ENCODE results near the gene C7orf33. TPM values are rescaled to one million over a fixed set of nuclear protein-coding genes. Genes with fewer than 3 reads are reported as not detected.

Gene C7orf33
- total RNA-seq, 2 donors from 2014 or later = not detected

GRCh38 chr7:148623586-148624282, 33.2 kb downstream of the C7orf33 start:
- intact Hi-C loops (cut with DNase I) = no loop called here
- H3K4me3 ChIP-seq = no peak overlapping the region
- H3K9me3 ChIP-seq = no peaks in the 10 kb centered on the region
- no peaks in the 10 kb centered on the region for H3K4me1 ChIP-seq (replicated peaks)
- no peak overlapping the region for H3K27ac ChIP-seq
- DNase-seq (ENCODE audit: low spot score) = no peak
- no peaks in the 10 kb centered on the region for H3K36me3 ChIP-seq
- H3K27me3 ChIP-seq (replicated peaks; ENCODE audit: insufficient read depth) = no peaks in the 10 kb centered on the region
- 16% methylated on average over 10 of the region's 10 CpGs for WGBS
- TF ChIP-seq CTCF (IDR thresholded peaks at IDR 0.05) = no peak
- no peak for TF ChIP-seq POLR2AphosphoS5 (IDR thresholded peaks at IDR 0.05)

- 35% methylated on average over 4 of the region's 4 CpGs for WGBS
- Histone ChIP-seq H3K9me3 (no peaks in the 10 kb centered on the region), H3K27ac (no peak overlapping the region), H3K36me3 (no peaks in the 10 kb centered on the region), H3K27me3 (replicated peaks; ENCODE audit: insufficient read depth) (no peaks in the 10 kb centered on the region), H3K4me1 (replicated peaks) (no peaks in the 10 kb centered on the region), H3K4me3 (no peak overlapping the region)
- TF ChIP-seq POLR2AphosphoS5 (IDR thresholded peaks at IDR 0.05) = no peak
- intact Hi-C loops (cut with DNase I) = no loop called here
- no peak for DNase-seq (ENCODE audit: low spot score)
These were observed 34.2 kb downstream of the C7orf33 start for GRCh38 chr7:148624735-148625134.

GRCh38 chr7:148625342-148625741, 34.8 kb downstream of the C7orf33 start:
- H3K36me3 ChIP-seq = no peaks in the 10 kb centered on the region
- H3K27me3 ChIP-seq (replicated peaks; ENCODE audit: insufficient read depth) = no peaks in the 10 kb centered on the region
- no peaks in the 10 kb centered on the region for H3K9me3 ChIP-seq
- H3K4me3 ChIP-seq = no peak overlapping the region
- H3K4me1 ChIP-seq (replicated peaks) = no peaks in the 10 kb centered on the region
- WGBS = 85% methylated on average over 3 of the region's 3 CpGs
- DNase-seq (ENCODE audit: low spot score) = no peak
- no peak for TF ChIP-seq POLR2AphosphoS5 (IDR thresholded peaks at IDR 0.05)
- no peak for TF ChIP-seq CTCF (IDR thresholded peaks at IDR 0.05)
- intact Hi-C loops (cut with DNase I) = no loop called here
- no peak overlapping the region for H3K27ac ChIP-seq

DNA sequence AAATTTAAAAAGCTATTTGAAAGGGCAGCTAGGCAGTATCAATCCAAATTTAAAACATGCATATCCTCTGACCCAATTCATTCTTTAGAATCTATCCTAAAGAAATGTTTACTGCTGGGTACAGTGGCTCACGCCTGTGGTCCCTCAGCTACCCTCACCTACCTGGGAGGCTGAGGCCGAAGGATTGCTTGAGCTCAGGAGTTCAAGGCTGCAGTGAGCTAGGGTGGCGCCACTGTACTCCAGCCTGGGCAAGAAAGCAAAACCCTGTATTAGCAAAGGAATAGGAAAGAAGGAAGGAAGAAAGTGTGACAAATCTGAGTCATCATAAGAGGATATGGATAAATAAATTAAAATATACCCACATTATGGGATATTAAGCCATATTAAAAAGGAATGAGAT, 36.3 kb downstream of the C7orf33 start:
- H3K4me3 ChIP-seq = no peak overlapping the region
- WGBS = 93% methylated on average over 3 of the region's 3 CpGs
- DNase-seq (ENCODE audit: low spot score) = no peak
- no peaks in the 10 kb centered on the region for H3K4me1 ChIP-seq (replicated peaks)
- H3K27ac ChIP-seq = no peak overlapping the region
- no peaks in the 10 kb centered on the region for H3K9me3 ChIP-seq
- no peak for TF ChIP-seq CTCF (IDR thresholded peaks at IDR 0.05)
- TF ChIP-seq POLR2A (IDR thresholded peaks at IDR 0.05) = no peak
- no peak for TF ChIP-seq POLR2AphosphoS5 (IDR thresholded peaks at IDR 0.05)
- H3K27me3 ChIP-seq (replicated peaks; ENCODE audit: insufficient read depth) = no peaks in the 10 kb centered on the region
- no peaks in the 10 kb centered on the region for H3K36me3 ChIP-seq
- intact Hi-C loops (cut with DNase I) = no loop called here

- no peaks in the 10 kb centered on the region for H3K9me3 ChIP-seq
- no peaks in the 10 kb centered on the region for H3K36me3 ChIP-seq
- no peak overlapping the region for H3K27ac ChIP-seq
- no peak overlapping the region for H3K4me3 ChIP-seq
- no peak for TF ChIP-seq CTCF (IDR thresholded peaks at IDR 0.05)
- TF ChIP-seq POLR2AphosphoS5 (IDR thresholded peaks at IDR 0.05) = no peak
- TF ChIP-seq POLR2A (IDR thresholded peaks at IDR 0.05) = no peak
- no peaks in the 10 kb centered on the region for H3K4me1 ChIP-seq (replicated peaks)
- WGBS = 84% methylated on average over 7 of the region's 7 CpGs
- intact Hi-C loops (cut with DNase I) = no loop called here
- H3K27me3 ChIP-seq (replicated peaks; ENCODE audit: insufficient read depth) = no peaks in the 10 kb centered on the region
- no peak for DNase-seq (ENCODE audit: low spot score)
These were observed 37.4 kb downstream of the C7orf33 start for GRCh38 chr7:148628011-148628410.
